Natural killer cell (primary cell): Measurements from ENCODE around the gene MEIS2. TPM values are rescaled to one million over a fixed set of nuclear protein-coding genes. Genes with fewer than 3 reads are reported as not detected.

Experiments used
- ATAC-seq, 3 donors: fragments of 150-1000 bp in 2 of 3; fragments of 200-7000 bp in 1 of 3; cut with Tn5 transposase; 1 replicate in 1 of 3; 2 replicates in 2 of 3; pipeline ENCODE4 v1.10.0; 2021; ENCODE audit warnings: mild to moderate bottlenecking in 2 of 3, moderate library complexity in 2 of 3
- DNase-seq, 2 donors: peaks; one replicate each; pipeline versions ENCODE4 v3.0.0 to v3.0.0-alpha.2; 2013 to 2021; ENCODE audit warnings: mixed read lengths in 1 of 2
- H3K27ac ChIP-seq: one replicate; pipeline ENCODE4 v1.5.1; 2013; ENCODE audit warnings: mild to moderate bottlenecking, low read length
- H3K27me3 ChIP-seq: one replicate; pipeline ENCODE4 v1.6.1; 2013; ENCODE audit warnings: low read length; ENCODE audit not compliant: control insufficient read depth, insufficient read depth
- H3K36me3 ChIP-seq: one replicate; pipeline ENCODE4 v1.6.1; 2013; ENCODE audit warnings: low read length; ENCODE audit not compliant: control insufficient read depth, insufficient read depth
- H3K4me1 ChIP-seq: one replicate; pipeline ENCODE4 v1.6.1; 2013; ENCODE audit warnings: low read length; ENCODE audit not compliant: control insufficient read depth, insufficient read depth
- H3K4me3 ChIP-seq: one replicate; pipeline ENCODE4 v1.5.1; 2013; ENCODE audit warnings: low read length
- H3K9me3 ChIP-seq: one replicate; pipeline ENCODE4 v1.6.1; 2013; ENCODE audit warnings: low read length; ENCODE audit not compliant: control insufficient read depth, insufficient read depth
- H3K27ac Mint-ChIP-seq, 2 donors: one replicate each; pipeline ENCODE4 v1.8.0; 2022; ENCODE audit warnings: mild to moderate bottlenecking in 2 of 2, mixed read lengths in 2 of 2, moderate library complexity in 1 of 2
- H3K27me3 Mint-ChIP-seq, 2 donors: one replicate each; pipeline ENCODE4 v1.8.0; 2022; ENCODE audit warnings: low read depth in 2 of 2, mixed read lengths in 2 of 2
- H3K36me3 Mint-ChIP-seq: one replicate; pipeline ENCODE4 v1.8.0; 2022; ENCODE audit warnings: mixed read lengths
- H3K4me1 Mint-ChIP-seq, 2 donors: one replicate each; pipeline ENCODE4 v1.8.0; 2022; ENCODE audit warnings: mixed read lengths in 2 of 2
- H3K4me3 Mint-ChIP-seq: one replicate; pipeline ENCODE4 v1.8.0; 2022; ENCODE audit warnings: mild to moderate bottlenecking, moderate library complexity, mixed read lengths
- H3K9me3 Mint-ChIP-seq, 2 donors: one replicate each; pipeline ENCODE4 v1.8.0; 2022; ENCODE audit warnings: mixed read lengths in 2 of 2
- WGBS: methylation state at CpG from one replicate; pipeline ENCODE4 v1.1.7; 2013; ENCODE audit warnings: missing lambda C conversion rate; ENCODE audit not compliant: insufficient coverage; 5-methylcytosine and 5-hydroxymethylcytosine counted together
- intact Hi-C: fragments of 100-400 bp; cut with micrococcal nuclease; formaldehyde crosslinking; loops from one replicate; pipeline ENCODE4 v1.14.2; 2022
- total RNA-seq, 4 donors: library from RNA; stranded (reverse); fragments of 120-200 nt in 1 of 4; gene quantifications; one replicate each; pipeline versions ENCODE4 v1.2.3 to v1.2.4, GENCODE V29; 2013 to 2022
- TF ChIP-seq, protein P1 (sequence below): fragments of 200-600 bp; IDR thresholded peaks from one replicate; pipeline ENCODE4 v1.8.0; 2022; ENCODE audit warnings: antibody characterized with exemption

The MEIS2 gene
- total RNA-seq, 3 donors from 2014 or later (not counting 1 experiment from before 2014, with no cell fraction given), result 0.35 TPM; not detected in 2

DNA sequence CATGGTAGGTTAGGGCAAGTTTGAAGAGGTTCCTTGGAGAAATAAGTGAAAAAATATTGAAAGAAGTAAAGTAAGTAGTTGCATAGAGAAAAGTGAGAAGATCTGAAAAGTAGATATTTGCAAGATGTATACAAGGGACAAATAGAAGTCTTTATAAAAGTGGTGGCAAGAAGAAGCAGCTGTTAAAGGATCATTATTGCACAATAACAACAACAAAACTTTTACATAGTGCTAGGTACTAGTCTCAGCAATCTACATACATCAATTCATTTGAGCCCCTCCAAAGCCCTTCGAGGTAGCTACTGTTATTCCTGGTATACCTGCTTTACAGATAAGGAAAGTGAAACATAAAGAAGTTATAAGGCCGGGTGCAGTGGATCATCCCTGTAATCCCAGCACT, 239.6 kb downstream of the MEIS2 start:
- TF ChIP-seq, protein P1, sequence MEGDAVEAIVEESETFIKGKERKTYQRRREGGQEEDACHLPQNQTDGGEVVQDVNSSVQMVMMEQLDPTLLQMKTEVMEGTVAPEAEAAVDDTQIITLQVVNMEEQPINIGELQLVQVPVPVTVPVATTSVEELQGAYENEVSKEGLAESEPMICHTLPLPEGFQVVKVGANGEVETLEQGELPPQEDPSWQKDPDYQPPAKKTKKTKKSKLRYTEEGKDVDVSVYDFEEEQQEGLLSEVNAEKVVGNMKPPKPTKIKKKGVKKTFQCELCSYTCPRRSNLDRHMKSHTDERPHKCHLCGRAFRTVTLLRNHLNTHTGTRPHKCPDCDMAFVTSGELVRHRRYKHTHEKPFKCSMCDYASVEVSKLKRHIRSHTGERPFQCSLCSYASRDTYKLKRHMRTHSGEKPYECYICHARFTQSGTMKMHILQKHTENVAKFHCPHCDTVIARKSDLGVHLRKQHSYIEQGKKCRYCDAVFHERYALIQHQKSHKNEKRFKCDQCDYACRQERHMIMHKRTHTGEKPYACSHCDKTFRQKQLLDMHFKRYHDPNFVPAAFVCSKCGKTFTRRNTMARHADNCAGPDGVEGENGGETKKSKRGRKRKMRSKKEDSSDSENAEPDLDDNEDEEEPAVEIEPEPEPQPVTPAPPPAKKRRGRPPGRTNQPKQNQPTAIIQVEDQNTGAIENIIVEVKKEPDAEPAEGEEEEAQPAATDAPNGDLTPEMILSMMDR, result no peak
- Mint-ChIP-seq H3K9me3 (peaks cover 6 to 8% of the 10 kb centered on the region in 2 donors), H3K4me1 (no peaks in the 10 kb centered on the region), H3K27me3 (no peaks in the 10 kb centered on the region), H3K4me3 (no peak overlapping the region), H3K36me3 (no peaks in the 10 kb centered on the region), H3K27ac (no peak overlapping the region)
- Histone ChIP-seq H3K9me3 (no peaks in the 10 kb centered on the region), H3K27me3 (no peaks in the 10 kb centered on the region), H3K4me3 (no peak overlapping the region), H3K27ac (no peak overlapping the region), H3K36me3 (no peaks in the 10 kb centered on the region), H3K4me1 (no peaks in the 10 kb centered on the region)
- intact Hi-C loops, result no loop called here
- no peak for DNase-seq
- WGBS, result 80% methylated on average over 2 of the region's 2 CpGs
- no peak for ATAC-seq

DNA sequence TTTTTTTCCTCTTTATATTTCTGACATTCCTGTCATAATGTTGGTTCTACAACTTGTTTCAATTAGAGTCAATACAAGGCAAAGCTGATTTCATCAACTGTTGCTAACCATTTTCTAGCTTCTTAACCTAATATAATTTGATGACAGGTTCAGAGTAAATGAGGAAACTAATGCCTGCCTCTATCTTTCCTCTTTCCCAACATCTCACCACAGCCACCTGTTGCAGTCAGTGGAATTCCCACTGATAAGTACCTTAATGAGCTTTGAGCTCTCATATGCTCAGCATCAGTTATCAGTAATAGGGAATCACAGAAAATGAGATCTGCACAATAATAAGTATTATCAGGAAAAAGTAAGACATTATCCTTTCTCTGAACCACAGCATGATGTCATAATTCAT, 241.9 kb downstream of the MEIS2 start:
- Mint-ChIP-seq H3K4me3 (no peak overlapping the region), H3K4me1 (no peaks in the 10 kb centered on the region), H3K27me3 (no peaks in the 10 kb centered on the region), H3K36me3 (no peaks in the 10 kb centered on the region), H3K9me3 (peaks cover 6 to 8% of the 10 kb centered on the region in 2 donors), H3K27ac (no peak overlapping the region)
- Histone ChIP-seq H3K36me3 (no peaks in the 10 kb centered on the region), H3K4me3 (no peak overlapping the region), H3K27ac (no peak overlapping the region), H3K27me3 (no peaks in the 10 kb centered on the region), H3K4me1 (no peaks in the 10 kb centered on the region), H3K9me3 (no peaks in the 10 kb centered on the region)
- TF ChIP-seq, protein P1, result no peak
- intact Hi-C loops, result no loop called here
- no peak for DNase-seq
- no peak for ATAC-seq

DNA sequence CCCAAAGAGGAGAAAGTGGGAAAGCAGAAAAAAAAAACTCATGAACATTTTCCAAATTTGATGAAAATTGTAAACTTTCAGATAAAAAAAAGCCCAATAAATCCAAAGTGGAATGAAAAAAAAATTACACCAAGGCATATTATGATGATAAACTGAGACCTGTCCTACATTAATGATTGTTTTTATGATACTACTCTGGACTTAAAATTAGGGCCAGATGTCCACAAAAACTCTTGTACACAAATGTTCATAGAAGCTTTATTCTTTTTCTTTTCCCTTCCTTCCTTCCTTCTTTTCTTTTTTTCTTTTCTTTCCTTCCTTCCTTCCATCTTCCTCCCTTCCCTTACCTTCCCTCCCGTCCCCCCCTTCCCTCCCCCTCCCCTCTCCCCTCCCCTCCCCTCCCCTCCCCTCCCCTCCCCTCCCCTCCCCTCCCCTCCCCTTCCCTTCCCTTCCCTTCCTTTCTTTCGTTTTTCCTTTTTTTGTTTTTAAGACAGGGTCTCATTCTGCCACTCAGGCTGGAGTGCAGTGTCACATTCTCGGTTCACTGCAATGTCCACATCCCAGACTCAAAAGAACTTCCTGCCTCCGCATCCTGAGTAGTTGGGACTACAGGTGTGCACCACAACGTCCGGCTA, 243.9 kb downstream of the MEIS2 start:
- no peaks in the 10 kb centered on the region for H3K27me3 ChIP-seq
- no peak overlapping the region for H3K4me3 ChIP-seq
- no peak overlapping the region for H3K27ac Mint-ChIP-seq
- H3K4me1 ChIP-seq, result no peaks in the 10 kb centered on the region
- no peaks in the 10 kb centered on the region for H3K36me3 Mint-ChIP-seq
- no peaks in the 10 kb centered on the region for H3K9me3 ChIP-seq
- ATAC-seq (no peak), DNase-seq (no peak)
- no peaks in the 10 kb centered on the region for H3K27me3 Mint-ChIP-seq
- no peak overlapping the region for H3K27ac ChIP-seq
- H3K9me3 Mint-ChIP-seq, result peaks cover 3 to 8% of the 10 kb centered on the region in 2 donors
- H3K36me3 ChIP-seq, result no peaks in the 10 kb centered on the region
- 84% methylated on average over 5 of the region's 6 CpGs for WGBS
- intact Hi-C loops, result no loop called here
- no peak overlapping the region for H3K4me3 Mint-ChIP-seq
- no peaks in the 10 kb centered on the region for H3K4me1 Mint-ChIP-seq
- TF ChIP-seq, protein P1, result no peak

DNA sequence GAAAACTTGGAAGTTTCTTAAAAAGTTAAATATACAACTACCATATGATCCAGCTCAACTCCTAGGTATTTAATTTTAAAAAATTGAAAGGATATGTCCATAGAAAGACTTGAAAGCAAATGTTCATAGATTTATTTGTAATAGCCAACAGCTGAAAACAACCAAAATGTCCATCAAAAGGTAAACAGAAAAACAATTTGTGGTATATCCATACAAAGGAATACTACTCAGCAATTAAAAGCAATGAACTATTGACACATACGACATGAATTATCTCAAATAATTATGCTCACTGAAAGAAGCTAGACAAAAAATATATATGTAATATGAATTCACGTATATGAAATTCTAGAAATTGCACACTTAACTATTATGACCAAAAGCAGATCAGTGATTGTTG, 249.5 kb downstream of the MEIS2 start:
- ATAC-seq (no peak), DNase-seq (no peak)
- Histone ChIP-seq H3K27ac (no peak overlapping the region), H3K27me3 (no peaks in the 10 kb centered on the region), H3K4me1 (no peaks in the 10 kb centered on the region), H3K9me3 (no peaks in the 10 kb centered on the region), H3K36me3 (no peaks in the 10 kb centered on the region), H3K4me3 (no peak overlapping the region)
- no peaks in the 10 kb centered on the region for H3K4me1 Mint-ChIP-seq
- H3K27ac Mint-ChIP-seq, result no peak overlapping the region
- H3K36me3 Mint-ChIP-seq, result no peaks in the 10 kb centered on the region
- no CpG with 5 or more reads among the region's 2 CpGs for WGBS
- H3K27me3 Mint-ChIP-seq, result no peaks in the 10 kb centered on the region
- TF ChIP-seq, protein P1, result no peak
- H3K4me3 Mint-ChIP-seq, result no peak overlapping the region
- intact Hi-C loops, result no loop called here
- peaks cover 0 to 4% of the 10 kb centered on the region in 2 donors for H3K9me3 Mint-ChIP-seq
